ENCODE measurements around the gene JARID2. TPM values are rescaled to one million over a fixed set of nuclear protein-coding genes. Genes with fewer than 3 reads are reported as not detected.

The JARID2 gene
- total RNA-seq, 1 donor from 2014 or later: 11.7 TPM

GRCh38 chr6:15398633-15399275 is 152.9 kb downstream of the JARID2 start:
- peak in 1 of 2 donors; percentile 18 for DNase-seq (ENCODE audit: low read depth in 2 of 2)

- peak; percentile 68 to 78 for DNase-seq (ENCODE audit: low read depth in 2 of 2)
Measured at GRCh38 chr6:15399641-15400470, 154.0 kb downstream of the JARID2 start.

GRCh38 chr6:15400572-15401004 is 154.7 kb downstream of the JARID2 start:
- DNase-seq (ENCODE audit: low read depth in 2 of 2): peak; percentile 8 to 82

GRCh38 chr6:15401120-15401519 is 155.3 kb downstream of the JARID2 start:
- no peak for DNase-seq (ENCODE audit: low read depth in 2 of 2)

GRCh38 chr6:15401769-15402250 is 155.9 kb downstream of the JARID2 start:
- DNase-seq (ENCODE audit: low read depth in 2 of 2): no peak

GRCh38 chr6:15402406-15403045 is 156.7 kb downstream of the JARID2 start:
- DNase-seq (ENCODE audit: low read depth in 2 of 2): no peak

GRCh38 chr6:15403094-15403755 is 157.4 kb downstream of the JARID2 start:
- DNase-seq (ENCODE audit: low read depth in 2 of 2): no peak

GRCh38 chr6:15404685-15404980 is 158.8 kb downstream of the JARID2 start:
- DNase-seq (ENCODE audit: low read depth in 2 of 2): no peak

- no peak for DNase-seq (ENCODE audit: low read depth in 2 of 2)
Measured at GRCh38 chr6:15405129-15406068, 159.5 kb downstream of the JARID2 start.

- no peak for DNase-seq (ENCODE audit: low read depth in 2 of 2)
Measured at GRCh38 chr6:15406452-15406851, 160.6 kb downstream of the JARID2 start.

GRCh38 chr6:15408008-15408407 is 162.1 kb downstream of the JARID2 start:
- DNase-seq (ENCODE audit: low read depth in 2 of 2): no peak

GRCh38 chr6:15408758-15409157 is 162.9 kb downstream of the JARID2 start:
- no peak for DNase-seq (ENCODE audit: low read depth in 2 of 2)

GRCh38 chr6:15409301-15410125 is 163.6 kb downstream of the JARID2 start:
- DNase-seq (ENCODE audit: low read depth in 2 of 2): no peak

- no peak for DNase-seq (ENCODE audit: low read depth in 2 of 2)
Measured at GRCh38 chr6:15410126-15410391, 164.2 kb downstream of the JARID2 start.

- DNase-seq (ENCODE audit: low read depth in 2 of 2): no peak
Measured at GRCh38 chr6:15410752-15411151, 164.9 kb downstream of the JARID2 start.

GRCh38 chr6:15411766-15412165 is 165.9 kb downstream of the JARID2 start:
- no peak for DNase-seq (ENCODE audit: low read depth in 2 of 2)

GRCh38 chr6:15412767-15413166 is 166.9 kb downstream of the JARID2 start:
- DNase-seq (ENCODE audit: low read depth in 2 of 2): no peak

- DNase-seq (ENCODE audit: low read depth in 2 of 2): no peak
Measured at GRCh38 chr6:15413466-15414234, 167.8 kb downstream of the JARID2 start.

- DNase-seq (ENCODE audit: low read depth in 2 of 2): no peak
Measured at GRCh38 chr6:15414235-15414612, 168.4 kb downstream of the JARID2 start.

Measured in lung microvascular endothelial cell (primary cell).